ENCODE data around the gene INTS4. TPM values are rescaled to one million over a fixed set of nuclear protein-coding genes. Genes with fewer than 3 reads are reported as not detected.
"Not testable (repeated sequence)": the region's sequence is repeated elsewhere in the genome, so short reads cannot be mapped to it uniquely, and the experiment has no call there.

Gene INTS4
- total and polyA plus RNA-seq, 2 donors, result 31.2 to 38.3 TPM

DNA sequence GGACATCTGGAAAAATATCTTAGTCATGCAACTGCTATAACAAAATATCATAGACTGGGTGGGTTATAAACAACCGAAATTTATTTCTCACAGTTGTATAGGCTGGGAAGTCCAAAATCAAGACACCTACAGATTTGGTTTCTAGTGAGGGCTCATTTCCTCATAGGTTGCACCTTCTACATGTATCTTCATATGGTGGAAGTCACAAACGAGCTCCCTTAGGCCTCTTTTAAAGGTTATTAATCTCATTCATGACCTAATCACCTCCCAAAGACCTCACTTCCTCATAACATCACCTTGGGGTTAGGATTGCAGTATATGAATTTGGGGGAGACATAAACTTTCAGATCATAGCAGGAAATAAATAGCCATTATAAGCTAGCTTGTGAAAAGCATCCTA lies 85.2 kb downstream of the INTS4 start:
- 96% methylated on average over 2 of the region's 2 CpGs for WGBS

DNA sequence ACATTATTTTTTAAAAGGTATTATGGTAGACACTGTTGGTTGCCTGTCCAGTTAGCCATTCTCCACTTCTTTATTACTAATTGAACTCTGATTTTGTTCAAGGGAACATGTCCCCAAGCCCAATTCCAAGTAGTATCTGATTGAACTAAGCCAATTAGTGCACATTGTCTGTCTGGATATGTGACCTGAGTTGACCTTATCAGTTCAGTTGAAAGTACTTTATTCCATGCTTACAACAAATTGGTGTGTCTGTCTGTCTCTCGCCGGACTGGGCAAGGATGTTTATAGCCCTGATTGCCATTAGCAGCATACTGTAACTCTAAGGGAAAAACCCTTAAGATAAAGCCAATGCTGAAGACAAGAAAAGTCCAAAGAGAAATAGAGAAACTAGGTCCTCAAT lies 85.6 kb downstream of the INTS4 start:
- Histone ChIP-seq H3K36me3 (ENCODE audit: control insufficient read depth in 2 of 2, insufficient read depth in 2 of 2, low read length in 1 of 2) (peaks cover 0 to 5% of the 10 kb centered on the region in 2 donors), H3K4me3 (ENCODE audit: low read length in 2 of 2) (no peak overlapping the region), H3K4me1 (ENCODE audit: control insufficient read depth in 2 of 2, insufficient read depth in 2 of 2, low read length in 2 of 2) (no peaks in the 10 kb centered on the region), H3K9me3 (ENCODE audit: control insufficient read depth in 2 of 2, insufficient read depth in 1 of 2, low read length in 1 of 2) (no peaks in the 10 kb centered on the region), H3K27ac (ENCODE audit: low read depth in 1 of 2, low read length in 1 of 2) (no peak overlapping the region), H3K27me3 (ENCODE audit: control insufficient read depth in 2 of 2, insufficient read depth in 1 of 2, low read length in 1 of 2) (no peaks in the 10 kb centered on the region)
- WGBS, result 97% methylated on average over 2 of the region's 2 CpGs
- DNase-seq (ENCODE audit: low read depth in 6 of 9, low spot score in 9 of 9), result no peak

More for the DNA sequence above, 85.2 kb downstream of the INTS4 start:
- no peak overlapping the region for H3K4me3 ChIP-seq (ENCODE audit: low read length in 2 of 2)
- no peaks in the 10 kb centered on the region for H3K27me3 ChIP-seq (ENCODE audit: control insufficient read depth in 2 of 2, insufficient read depth in 1 of 2, low read length in 1 of 2)
- no peaks in the 10 kb centered on the region for H3K9me3 ChIP-seq (ENCODE audit: control insufficient read depth in 2 of 2, insufficient read depth in 1 of 2, low read length in 1 of 2)
- peaks cover 0 to 5% of the 10 kb centered on the region in 2 donors for H3K36me3 ChIP-seq (ENCODE audit: control insufficient read depth in 2 of 2, insufficient read depth in 2 of 2, low read length in 1 of 2)
- no peaks in the 10 kb centered on the region for H3K4me1 ChIP-seq (ENCODE audit: control insufficient read depth in 2 of 2, insufficient read depth in 2 of 2, low read length in 2 of 2)
- no peak overlapping the region for H3K27ac ChIP-seq (ENCODE audit: low read depth in 1 of 2, low read length in 1 of 2)
- no peak for DNase-seq (ENCODE audit: low read depth in 6 of 9, low spot score in 9 of 9)

DNA sequence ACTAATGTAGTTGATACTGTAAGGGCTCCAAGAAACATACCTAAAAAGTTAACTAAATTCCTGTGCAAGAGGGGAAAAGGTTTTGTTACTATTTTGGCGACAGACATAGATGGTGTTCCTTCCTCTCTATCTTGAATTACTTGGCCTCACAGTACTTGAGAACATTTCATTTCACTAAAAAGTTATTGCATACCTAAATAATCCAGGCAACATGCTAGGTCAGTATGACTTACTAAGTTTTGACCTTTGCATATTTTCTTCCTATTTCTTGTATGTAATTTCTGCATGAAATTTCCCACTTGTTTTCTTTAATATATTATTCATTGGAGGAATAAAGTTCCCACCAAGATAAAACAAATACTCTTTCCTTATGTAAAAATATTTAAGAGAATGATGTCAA lies 99.5 kb downstream of the INTS4 start:
- not testable (repeated sequence) for H3K4me3 ChIP-seq (ENCODE audit: low read length in 2 of 2); DNase-seq (ENCODE audit: low read depth in 6 of 9, low spot score in 9 of 9); H3K27me3 ChIP-seq (ENCODE audit: control insufficient read depth in 2 of 2, insufficient read depth in 1 of 2, low read length in 1 of 2); H3K4me1 ChIP-seq (ENCODE audit: control insufficient read depth in 2 of 2, insufficient read depth in 2 of 2, low read length in 2 of 2); H3K9me3 ChIP-seq (ENCODE audit: control insufficient read depth in 2 of 2, insufficient read depth in 1 of 2, low read length in 1 of 2); H3K27ac ChIP-seq (ENCODE audit: low read depth in 1 of 2, low read length in 1 of 2)
- peaks cover 11 to 12% of the 10 kb centered on the region in 2 donors for H3K36me3 ChIP-seq (ENCODE audit: control insufficient read depth in 2 of 2, insufficient read depth in 2 of 2, low read length in 1 of 2)
- WGBS, result 91% methylated on average over 1 of the region's 1 CpG

DNA sequence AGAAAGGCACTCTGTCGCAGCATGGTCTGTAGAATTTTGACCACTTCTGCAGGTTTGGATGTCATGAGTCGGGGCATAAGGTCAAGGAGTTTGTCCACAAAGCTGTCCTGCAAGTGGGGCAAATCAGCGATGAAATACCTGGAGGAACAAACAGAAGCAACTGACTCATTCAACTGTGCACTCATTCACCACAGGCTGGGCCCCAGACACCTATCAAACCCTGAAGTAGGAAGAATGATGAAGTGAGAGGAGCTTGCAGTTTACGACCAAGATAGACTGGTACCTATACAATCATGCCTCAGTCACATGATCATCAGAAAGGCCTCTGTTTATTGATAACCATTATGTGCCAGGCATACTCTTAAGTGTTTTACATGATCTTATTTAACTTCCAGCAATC lies 102.8 kb downstream of the INTS4 start:
- H3K36me3 ChIP-seq (ENCODE audit: control insufficient read depth in 2 of 2, insufficient read depth in 2 of 2, low read length in 1 of 2), result peaks cover 11 to 16% of the 10 kb centered on the region in 2 donors
- not testable (repeated sequence) for H3K9me3 ChIP-seq (ENCODE audit: control insufficient read depth in 2 of 2, insufficient read depth in 1 of 2, low read length in 1 of 2)
- over 99% methylated on average over 4 of the region's 4 CpGs for WGBS

DNA sequence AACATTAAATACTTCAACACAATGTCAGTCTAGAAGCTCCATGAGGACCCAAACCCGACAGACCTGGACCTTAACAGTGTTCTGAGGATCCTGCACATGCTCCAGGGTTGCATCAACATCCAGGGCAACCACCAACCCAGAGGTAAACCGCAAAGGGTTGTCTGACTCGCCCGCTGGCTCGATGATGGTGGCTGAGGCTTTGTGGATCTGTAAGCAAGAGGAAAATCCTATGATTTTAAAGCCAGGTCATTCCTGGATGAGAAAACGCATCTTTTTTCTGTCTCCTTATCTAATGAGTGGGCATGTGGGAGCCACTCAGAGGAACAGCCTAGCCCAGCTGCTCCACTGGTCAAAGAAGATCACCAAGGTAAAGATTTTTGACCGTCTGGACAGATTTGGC lies 103.2 kb downstream of the INTS4 start:
- H3K4me1 ChIP-seq (ENCODE audit: control insufficient read depth in 2 of 2, insufficient read depth in 2 of 2, low read length in 2 of 2); DNase-seq (ENCODE audit: low read depth in 6 of 9, low spot score in 9 of 9); H3K27ac ChIP-seq (ENCODE audit: low read depth in 1 of 2, low read length in 1 of 2); H3K27me3 ChIP-seq (ENCODE audit: control insufficient read depth in 2 of 2, insufficient read depth in 1 of 2, low read length in 1 of 2); H3K9me3 ChIP-seq (ENCODE audit: control insufficient read depth in 2 of 2, insufficient read depth in 1 of 2, low read length in 1 of 2); H3K4me3 ChIP-seq (ENCODE audit: low read length in 2 of 2): not testable (repeated sequence)
- WGBS, result 97% methylated on average over 7 of the region's 7 CpGs
- H3K36me3 ChIP-seq (ENCODE audit: control insufficient read depth in 2 of 2, insufficient read depth in 2 of 2, low read length in 1 of 2), result peaks cover 13 to 17% of the 10 kb centered on the region in 2 donors

More for the DNA sequence above, 102.8 kb downstream of the INTS4 start:
- not testable (repeated sequence) for H3K27me3 ChIP-seq (ENCODE audit: control insufficient read depth in 2 of 2, insufficient read depth in 1 of 2, low read length in 1 of 2); H3K27ac ChIP-seq (ENCODE audit: low read depth in 1 of 2, low read length in 1 of 2); H3K4me3 ChIP-seq (ENCODE audit: low read length in 2 of 2); H3K4me1 ChIP-seq (ENCODE audit: control insufficient read depth in 2 of 2, insufficient read depth in 2 of 2, low read length in 2 of 2); DNase-seq (ENCODE audit: low read depth in 6 of 9, low spot score in 9 of 9)

DNA sequence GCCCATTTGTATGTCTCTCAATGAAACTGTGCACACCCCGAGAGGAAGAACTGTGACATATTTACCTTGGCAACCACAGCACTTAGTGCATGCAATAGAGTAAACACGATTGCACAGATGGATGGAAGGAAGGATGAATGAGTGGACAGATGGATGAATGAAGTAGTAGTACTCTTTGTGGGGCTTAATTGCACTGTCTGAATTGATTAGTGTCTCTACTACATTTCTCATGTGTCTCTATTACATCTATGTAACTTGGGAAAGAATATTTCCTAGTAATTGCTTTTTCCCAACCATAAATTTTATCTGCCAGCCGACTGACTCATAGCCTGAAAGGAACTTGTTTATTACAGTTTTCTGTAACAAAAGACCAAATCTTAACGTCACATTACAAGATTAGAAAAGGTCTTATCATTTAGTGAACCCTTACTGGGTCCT lies 103.8 kb downstream of the INTS4 start:
- peaks cover 19 to 23% of the 10 kb centered on the region in 2 donors for H3K36me3 ChIP-seq (ENCODE audit: control insufficient read depth in 2 of 2, insufficient read depth in 2 of 2, low read length in 1 of 2)
- 88% methylated on average over 4 of the region's 4 CpGs for WGBS
- H3K27me3 ChIP-seq (ENCODE audit: control insufficient read depth in 2 of 2, insufficient read depth in 1 of 2, low read length in 1 of 2); H3K27ac ChIP-seq (ENCODE audit: low read depth in 1 of 2, low read length in 1 of 2); H3K4me3 ChIP-seq (ENCODE audit: low read length in 2 of 2); DNase-seq (ENCODE audit: low read depth in 6 of 9, low spot score in 9 of 9); H3K4me1 ChIP-seq (ENCODE audit: control insufficient read depth in 2 of 2, insufficient read depth in 2 of 2, low read length in 2 of 2); H3K9me3 ChIP-seq (ENCODE audit: control insufficient read depth in 2 of 2, insufficient read depth in 1 of 2, low read length in 1 of 2): not testable (repeated sequence)

DNA sequence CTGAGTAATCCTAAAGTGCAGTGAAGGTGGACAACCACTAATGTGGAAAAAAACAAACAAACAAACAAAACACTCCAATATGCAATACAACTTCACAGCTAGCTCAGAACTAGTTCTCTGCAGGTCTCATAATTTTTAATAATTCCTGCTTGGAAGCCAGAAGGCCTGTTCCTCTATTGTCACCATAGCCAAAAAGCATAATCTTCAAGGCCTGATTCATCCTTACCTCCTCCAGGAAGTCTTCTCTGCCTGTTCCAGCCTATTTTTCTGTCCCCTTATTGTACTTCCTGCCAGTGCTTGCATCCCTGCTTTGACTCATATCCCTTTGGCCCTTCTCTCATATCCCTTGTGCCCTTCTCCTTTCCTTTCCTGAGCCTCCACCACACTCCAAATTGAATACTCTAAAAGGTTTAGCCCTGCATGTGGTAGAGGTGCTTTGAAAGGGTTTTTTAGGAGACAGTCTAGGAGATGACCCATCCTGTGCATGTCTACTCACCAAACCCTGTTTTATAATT lies 104.3 kb downstream of the INTS4 start:
- not testable (repeated sequence) for H3K27me3 ChIP-seq (ENCODE audit: control insufficient read depth in 2 of 2, insufficient read depth in 1 of 2, low read length in 1 of 2); DNase-seq (ENCODE audit: low read depth in 6 of 9, low spot score in 9 of 9); H3K4me3 ChIP-seq (ENCODE audit: low read length in 2 of 2); H3K9me3 ChIP-seq (ENCODE audit: control insufficient read depth in 2 of 2, insufficient read depth in 1 of 2, low read length in 1 of 2); H3K27ac ChIP-seq (ENCODE audit: low read depth in 1 of 2, low read length in 1 of 2); H3K4me1 ChIP-seq (ENCODE audit: control insufficient read depth in 2 of 2, insufficient read depth in 2 of 2, low read length in 2 of 2)
- peaks cover 19 to 23% of the 10 kb centered on the region in 2 donors for H3K36me3 ChIP-seq (ENCODE audit: control insufficient read depth in 2 of 2, insufficient read depth in 2 of 2, low read length in 1 of 2)

DNA sequence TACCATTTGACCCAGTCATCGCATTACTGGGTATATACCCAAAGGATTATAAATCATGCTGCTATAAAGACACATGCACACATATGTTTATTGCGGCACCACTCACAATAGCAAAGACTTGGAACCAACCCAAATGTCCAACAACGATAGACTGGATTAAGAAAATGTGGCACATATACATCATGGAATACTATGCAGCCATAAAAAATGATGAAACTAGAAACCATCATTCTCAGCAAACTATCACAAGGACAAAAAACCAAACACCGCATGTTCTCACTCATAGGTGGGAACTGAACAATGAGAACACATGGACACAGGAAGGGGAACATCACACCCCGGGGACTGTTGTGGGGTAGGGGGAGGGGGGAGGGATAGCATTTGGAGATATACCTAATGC lies 105.4 kb downstream of the INTS4 start:
- H3K9me3 ChIP-seq (ENCODE audit: control insufficient read depth in 2 of 2, insufficient read depth in 1 of 2, low read length in 1 of 2); DNase-seq (ENCODE audit: low read depth in 6 of 9, low spot score in 9 of 9); H3K27ac ChIP-seq (ENCODE audit: low read depth in 1 of 2, low read length in 1 of 2); H3K4me3 ChIP-seq (ENCODE audit: low read length in 2 of 2); H3K4me1 ChIP-seq (ENCODE audit: control insufficient read depth in 2 of 2, insufficient read depth in 2 of 2, low read length in 2 of 2); H3K27me3 ChIP-seq (ENCODE audit: control insufficient read depth in 2 of 2, insufficient read depth in 1 of 2, low read length in 1 of 2): not testable (repeated sequence)
- 95% methylated on average over 5 of the region's 5 CpGs for WGBS
- peaks cover 20 to 30% of the 10 kb centered on the region in 2 donors for H3K36me3 ChIP-seq (ENCODE audit: control insufficient read depth in 2 of 2, insufficient read depth in 2 of 2, low read length in 1 of 2)

DNA sequence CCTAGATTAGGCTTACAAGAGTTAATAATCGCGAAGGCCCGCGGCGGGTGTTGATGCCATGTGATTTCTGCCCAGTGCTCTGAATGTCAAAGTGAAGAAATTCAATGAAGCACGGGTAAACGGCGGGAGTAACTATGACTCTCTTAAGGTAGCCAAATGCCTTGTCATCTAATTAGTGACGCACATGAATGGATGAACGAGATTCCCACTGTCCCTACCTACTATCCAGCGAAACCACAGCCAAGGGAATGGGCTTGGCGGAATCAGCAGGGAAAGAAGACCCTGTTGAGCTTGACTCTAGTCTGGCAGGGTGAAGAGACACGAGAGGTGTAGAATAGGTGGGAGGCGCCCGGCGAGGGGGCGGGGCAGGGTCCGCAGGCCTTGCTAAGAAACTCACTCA lies 108.1 kb downstream of the INTS4 start:
- H3K27ac ChIP-seq (ENCODE audit: low read depth in 1 of 2, low read length in 1 of 2), result no peak overlapping the region
- H3K4me3 ChIP-seq (ENCODE audit: low read length in 2 of 2), result no peak overlapping the region
- 89% methylated on average over 18 of the region's 18 CpGs for WGBS
- no peaks in the 10 kb centered on the region for H3K9me3 ChIP-seq (ENCODE audit: control insufficient read depth in 2 of 2, insufficient read depth in 1 of 2, low read length in 1 of 2)
- DNase-seq (ENCODE audit: low read depth in 6 of 9, low spot score in 9 of 9), result peak in 1 of 9 donors; percentile 51
- no peaks in the 10 kb centered on the region for H3K27me3 ChIP-seq (ENCODE audit: control insufficient read depth in 2 of 2, insufficient read depth in 1 of 2, low read length in 1 of 2)
- H3K4me1 ChIP-seq (ENCODE audit: control insufficient read depth in 2 of 2, insufficient read depth in 2 of 2, low read length in 2 of 2), result no peaks in the 10 kb centered on the region
- H3K36me3 ChIP-seq (ENCODE audit: control insufficient read depth in 2 of 2, insufficient read depth in 2 of 2, low read length in 1 of 2), result peaks cover 36 to 40% of the 10 kb centered on the region in 2 donors

DNA sequence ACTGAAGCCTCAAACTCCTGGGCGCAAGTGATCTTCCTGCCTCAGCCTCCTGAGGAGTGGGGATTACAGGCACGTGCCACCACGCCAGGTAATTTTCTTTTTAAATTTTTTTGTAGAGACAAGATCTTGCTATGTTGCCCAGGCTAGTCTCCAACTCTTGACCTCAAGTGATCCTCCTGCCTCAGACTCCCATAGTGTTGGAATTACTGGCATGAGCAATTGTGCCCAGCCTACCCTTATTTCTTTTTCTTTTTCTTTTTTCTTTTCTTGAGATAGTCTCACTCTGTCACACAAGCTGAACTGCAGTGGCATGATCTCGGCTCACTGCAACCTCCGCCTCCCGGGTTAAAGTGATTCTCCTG lies 109.7 kb downstream of the INTS4 start:
- peaks cover 48 to 50% of the 10 kb centered on the region in 2 donors for H3K36me3 ChIP-seq (ENCODE audit: control insufficient read depth in 2 of 2, insufficient read depth in 2 of 2, low read length in 1 of 2)
- 99% methylated on average over 6 of the region's 6 CpGs for WGBS
- H3K4me1 ChIP-seq (ENCODE audit: control insufficient read depth in 2 of 2, insufficient read depth in 2 of 2, low read length in 2 of 2), result no peaks in the 10 kb centered on the region
- no peak overlapping the region for H3K27ac ChIP-seq (ENCODE audit: low read depth in 1 of 2, low read length in 1 of 2)
- no peak overlapping the region for H3K4me3 ChIP-seq (ENCODE audit: low read length in 2 of 2)
- no peaks in the 10 kb centered on the region for H3K9me3 ChIP-seq (ENCODE audit: control insufficient read depth in 2 of 2, insufficient read depth in 1 of 2, low read length in 1 of 2)
- H3K27me3 ChIP-seq (ENCODE audit: control insufficient read depth in 2 of 2, insufficient read depth in 1 of 2, low read length in 1 of 2), result no peaks in the 10 kb centered on the region
- DNase-seq (ENCODE audit: low read depth in 6 of 9, low spot score in 9 of 9), result no peak

Data from thymus (tissue), 11 donors.